OCI-LY7 (cell line): Measurements from ENCODE around the gene AGRN. TPM values are rescaled to one million over a fixed set of nuclear protein-coding genes. Genes with fewer than 3 reads are reported as not detected.
"Not testable (repeated sequence)": the region's sequence is repeated elsewhere in the genome, so short reads cannot be mapped to it uniquely, and the experiment has no call there.

Source experiments
- BruUV-seq: library from RNA; stranded (reverse); fragments of 400-500 nt; replicated peaks from 2 replicates; lab custom pipeline; 2021; lab: Mats Ljungman, UMichigan
- CTCF ChIA-PET: fragments of 300-600 bp; sonication (Branson Sonifier 250); formaldehyde crosslinking; loops from one replicate; lab custom pipeline; 2022; ENCODE audit warnings: antibody characterized with exemption; ENCODE audit not compliant: unreplicated experiment; lab: Charles Lee
- POLR2A ChIA-PET: fragments of 300-600 bp; sonication (Branson Sonifier 250); formaldehyde crosslinking; loops from one replicate; lab custom pipeline; 2022; ENCODE audit warnings: antibody characterized with exemption; lab: Charles Lee
- DNase-seq: peaks from one replicate; pipeline ENCODE4 v3.0.0-alpha.2; 2015; ENCODE audit warnings: low spot score
- H2AFZ ChIP-seq: fragments of 200-600 bp; sonication (generic), shearing (Covaris generic); 2 replicates; pipeline ENCODE4 v1.6.1; 2014; ENCODE audit warnings: mild to moderate bottlenecking, antibody characterized with exemption, low read length, moderate library complexity
- H3K27ac ChIP-seq: fragments of 200-600 bp; sonication (generic); 2 replicates; pipeline ENCODE4 v1.5.1; 2014; ENCODE audit warnings: mixed run types, low read depth, mild to moderate bottlenecking, moderate library complexity, low read length, inconsistent platforms; ENCODE audit not compliant: poor library complexity, severe bottlenecking
- H3K36me3 ChIP-seq: fragments of 200-600 bp; sonication (generic); 2 replicates; pipeline ENCODE4 v1.6.1; 2014; ENCODE audit warnings: mild to moderate bottlenecking, antibody characterized with exemption, low read length, moderate library complexity, mixed read lengths; ENCODE audit not compliant: insufficient read depth
- H3K4me1 ChIP-seq: fragments of 200-600 bp; sonication (generic); 2 replicates; pipeline ENCODE4 v1.5.1; 2014; ENCODE audit warnings: mild to moderate bottlenecking, low read length; ENCODE audit not compliant: insufficient read depth, poor library complexity, severe bottlenecking
- H3K4me2 ChIP-seq: fragments of 200-600 bp; sonication (generic); 2 replicates; pipeline ENCODE4 v1.6.1; 2014; ENCODE audit warnings: mild to moderate bottlenecking, low read length
- H3K4me3 ChIP-seq: fragments of 200-600 bp; sonication (generic); 2 replicates; pipeline ENCODE4 v1.5.1; 2014; ENCODE audit warnings: mild to moderate bottlenecking, low read depth, low read length; ENCODE audit not compliant: poor library complexity, severe bottlenecking
- H3K79me2 ChIP-seq: fragments of 200-600 bp; sonication (generic); 2 replicates; pipeline ENCODE4 v1.6.1; 2016; ENCODE audit warnings: low read depth, mild to moderate bottlenecking, low read length, moderate library complexity, mixed read lengths; ENCODE audit not compliant: insufficient read depth
- H3K9me2 ChIP-seq: fragments of 200-600 bp; sonication (generic); 2 replicates; pipeline ENCODE4 v1.6.1; 2016; ENCODE audit warnings: mild to moderate bottlenecking, low read length, mixed read lengths; ENCODE audit not compliant: insufficient read depth
- H3K9me3 ChIP-seq: fragments of 200-600 bp; sonication (generic); 2 replicates; pipeline ENCODE4 v1.6.1; 2014; ENCODE audit warnings: mild to moderate bottlenecking, mixed run types, low read length, mixed read lengths
- H4K20me1 ChIP-seq: fragments of 200-600 bp; sonication (generic); 2 replicates; pipeline ENCODE4 v1.6.1; 2014; ENCODE audit warnings: mild to moderate bottlenecking, antibody characterized with exemption, low read length, moderate library complexity, mixed read lengths; ENCODE audit not compliant: insufficient read depth
- EZH2phosphoT487 ChIP-seq: fragments of 200-600 bp; sonication (generic); IDR thresholded peaks from 2 replicates; pipeline ENCODE4 v1.6.1; 2018; ENCODE audit warnings: low read depth, borderline replicate concordance, mild to moderate bottlenecking, mixed run types, antibody characterized with exemption, low read length, moderate library complexity, mixed read lengths
- intact Hi-C: fragments of 100-400 bp; cut with micrococcal nuclease; formaldehyde crosslinking; loops from one replicate; pipeline ENCODE4 v1.10.0; 2022; ENCODE audit not compliant: unreplicated experiment
- total RNA-seq, 2 experiments: library from RNA; depleted of rRNA in 1 of 2; stranded (reverse); fragments of >200 nt in 1 of 2; shearing (Covaris generic) in 1 of 2; gene quantifications; 2 replicates each; pipeline ENCODE4 v1.2.3, GENCODE V29; 2014 to 2022
- TF ChIP-seq, protein P1 (sequence below): fragments of 200-600 bp; sonication (generic); conservative IDR thresholded peaks from 2 replicates; pipeline ENCODE4 v1.5.1; 2014; ENCODE audit warnings: mild to moderate bottlenecking, antibody characterized with exemption, low read length, moderate library complexity, mixed read lengths

AGRN gene
- total RNA-seq, 2 experiments from 2014 or later: 2.7 to 9.1 TPM

GRCh38 chr1:1014799-1015681 is 4.9 kb upstream of the AGRN start:
- H3K79me2 ChIP-seq: no peaks in the 10 kb centered on the region
- TF ChIP-seq EZH2phosphoT487: no peak
- TF ChIP-seq, protein P1, sequence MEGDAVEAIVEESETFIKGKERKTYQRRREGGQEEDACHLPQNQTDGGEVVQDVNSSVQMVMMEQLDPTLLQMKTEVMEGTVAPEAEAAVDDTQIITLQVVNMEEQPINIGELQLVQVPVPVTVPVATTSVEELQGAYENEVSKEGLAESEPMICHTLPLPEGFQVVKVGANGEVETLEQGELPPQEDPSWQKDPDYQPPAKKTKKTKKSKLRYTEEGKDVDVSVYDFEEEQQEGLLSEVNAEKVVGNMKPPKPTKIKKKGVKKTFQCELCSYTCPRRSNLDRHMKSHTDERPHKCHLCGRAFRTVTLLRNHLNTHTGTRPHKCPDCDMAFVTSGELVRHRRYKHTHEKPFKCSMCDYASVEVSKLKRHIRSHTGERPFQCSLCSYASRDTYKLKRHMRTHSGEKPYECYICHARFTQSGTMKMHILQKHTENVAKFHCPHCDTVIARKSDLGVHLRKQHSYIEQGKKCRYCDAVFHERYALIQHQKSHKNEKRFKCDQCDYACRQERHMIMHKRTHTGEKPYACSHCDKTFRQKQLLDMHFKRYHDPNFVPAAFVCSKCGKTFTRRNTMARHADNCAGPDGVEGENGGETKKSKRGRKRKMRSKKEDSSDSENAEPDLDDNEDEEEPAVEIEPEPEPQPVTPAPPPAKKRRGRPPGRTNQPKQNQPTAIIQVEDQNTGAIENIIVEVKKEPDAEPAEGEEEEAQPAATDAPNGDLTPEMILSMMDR: peak; percentile 60
- H3K27ac ChIP-seq: peak overlapping the region; percentile 63
- H3K4me3 ChIP-seq: peak overlapping the region; percentile 75
- H2AFZ ChIP-seq: no peak overlapping the region
- H3K4me1 ChIP-seq: peaks cover 22% of the 10 kb centered on the region
- H3K4me2 ChIP-seq: peak overlapping the region; percentile 85
- H4K20me1 ChIP-seq: no peaks in the 10 kb centered on the region
- H3K9me3 ChIP-seq: 0 out of 2 replicates have a peak, but pooled peaks cover 3% of the 10 kb centered on the region
- peak; percentile 48 for DNase-seq
- POLR2A ChIA-PET: interaction anchor here (1.6 kb wide), 1 partner anchor 9 kb away, joined by 3 read pairs; no protein-coding TSS in a partner anchor
- CTCF ChIA-PET: interaction anchor here (0.6 kb wide), 1 partner anchor 17 kb away, joined by 3 read pairs; no protein-coding TSS in a partner anchor
- BruUV-seq: no TSS peak
- no peaks in the 10 kb centered on the region for H3K36me3 ChIP-seq
- intact Hi-C loops: loop anchor here (5.0 kb wide), 1 partner anchor 47 kb away; no protein-coding TSS in a partner anchor
- H3K9me2 ChIP-seq: no peaks in the 10 kb centered on the region

DNA sequence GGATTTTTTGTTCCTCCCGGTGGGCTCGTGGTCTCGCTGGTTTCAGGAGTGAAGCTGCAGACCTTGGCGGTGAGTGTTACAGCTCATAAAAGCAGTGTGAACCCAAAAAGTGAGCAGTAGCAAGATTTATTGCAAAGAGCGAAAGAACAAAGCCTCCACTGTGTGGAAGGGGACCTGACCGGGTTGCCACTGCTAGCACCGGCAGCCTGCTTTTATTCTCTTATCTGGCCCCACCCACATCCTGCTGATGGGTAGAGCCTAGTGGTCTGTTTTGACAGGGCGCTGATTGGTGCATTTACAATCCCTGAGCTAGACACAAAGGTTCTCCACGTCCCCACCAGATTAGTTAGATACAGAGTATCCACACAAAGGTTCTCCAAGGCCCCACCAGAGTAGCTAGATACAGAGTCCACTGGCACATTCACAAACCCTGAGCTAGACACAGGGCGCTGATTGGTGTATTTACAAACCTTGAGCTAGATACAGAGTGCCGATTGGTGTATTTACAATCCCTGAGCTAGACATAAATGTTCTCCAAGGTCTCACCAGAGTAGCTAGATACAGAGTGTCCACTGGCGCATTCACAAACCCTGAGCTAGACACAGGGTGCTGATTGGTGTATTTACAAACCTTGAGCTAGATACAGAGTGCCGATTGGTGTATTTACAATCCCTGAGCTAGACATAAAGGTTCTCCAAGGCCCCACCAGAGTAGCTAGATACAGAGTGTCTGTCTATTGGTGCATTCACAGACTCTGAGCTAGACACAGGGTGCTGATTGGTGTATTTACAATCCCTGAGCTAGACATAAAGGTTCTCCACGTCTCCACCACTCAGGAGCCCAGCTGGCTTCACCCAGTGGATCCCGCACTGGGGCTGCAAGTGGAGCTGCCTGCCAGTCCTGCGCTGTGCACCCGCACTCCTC is 2.3 kb upstream of the AGRN start:
- H3K4me3 ChIP-seq, H3K9me2 ChIP-seq, H2AFZ ChIP-seq, BruUV-seq, POLR2A ChIA-PET, H4K20me1 ChIP-seq, H3K4me2 ChIP-seq, H3K27ac ChIP-seq, H3K9me3 ChIP-seq, H3K79me2 ChIP-seq, DNase-seq, H3K36me3 ChIP-seq: not testable (repeated sequence)
- intact Hi-C loops: loop anchor here (5.0 kb wide), 1 partner anchor 45 kb away; no protein-coding TSS in a partner anchor
- H3K4me1 ChIP-seq: peaks cover 25% of the 10 kb centered on the region
- CTCF ChIA-PET: interaction anchor here (0.5 kb wide), 1 partner anchor 135 kb away, joined by 3 read pairs; no protein-coding TSS in a partner anchor

DNA sequence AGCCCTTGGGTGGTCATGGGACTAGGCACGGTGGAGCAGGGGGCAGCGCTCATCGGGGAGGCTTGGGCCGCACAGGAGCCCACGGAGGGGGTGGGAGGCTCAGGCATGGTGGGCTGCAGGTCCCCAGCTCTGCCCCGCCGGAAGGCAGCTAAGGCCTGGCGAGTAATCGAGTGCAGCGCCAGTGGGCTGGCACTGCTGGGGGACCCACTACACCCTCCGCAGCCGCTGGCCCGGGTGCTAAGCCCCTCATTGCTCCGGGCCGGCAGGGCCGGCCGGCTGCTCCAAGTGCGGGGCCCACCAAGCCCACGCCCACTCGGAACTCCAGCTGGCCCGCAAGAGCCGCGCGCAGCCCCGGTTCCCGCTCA is 1.6 kb upstream of the AGRN start:
- DNase-seq, POLR2A ChIA-PET, H3K9me3 ChIP-seq, H3K4me3 ChIP-seq, H3K36me3 ChIP-seq, H3K79me2 ChIP-seq, H4K20me1 ChIP-seq, H3K27ac ChIP-seq, H2AFZ ChIP-seq, H3K4me2 ChIP-seq, BruUV-seq, H3K9me2 ChIP-seq: not testable (repeated sequence)
- CTCF ChIA-PET: interaction anchor here (0.5 kb wide), 1 partner anchor 134 kb away, joined by 3 read pairs; no protein-coding TSS in a partner anchor
- H3K4me1 ChIP-seq: peaks cover 21% of the 10 kb centered on the region
- intact Hi-C loops: loop anchor here (5.0 kb wide), 1 partner anchor 44 kb away; no protein-coding TSS in a partner anchor
